Measurements from ENCODE around the gene UBE2E2.

DNA sequence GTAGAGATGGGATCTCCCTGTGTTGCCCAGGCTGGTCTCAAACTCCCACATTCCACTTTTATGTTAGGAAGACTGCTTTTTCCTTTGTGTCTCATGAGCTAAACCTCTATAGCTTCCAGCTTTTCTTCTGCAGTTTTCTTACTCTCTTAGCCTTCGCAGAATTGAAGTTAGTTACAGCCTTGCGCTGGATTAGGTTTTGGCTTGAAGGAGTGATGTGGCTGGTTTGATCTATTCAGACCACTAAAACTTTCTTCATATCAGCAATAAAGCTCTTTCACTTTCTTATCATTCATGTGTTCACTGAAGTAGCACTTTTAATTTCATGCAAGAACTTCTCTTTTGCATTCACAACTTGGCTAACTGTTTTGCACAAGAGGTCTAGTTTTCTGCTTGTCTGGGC is 254.6 kb downstream of the UBE2E2 start:
- TF ChIP-seq EZH2phosphoT487 (IDR thresholded peaks at IDR 0.05; ENCODE audit: insufficient read depth, low read depth) (no peak), EZH2 (IDR thresholded peaks at IDR 0.05; ENCODE audit: insufficient read depth, poor library complexity, severe bottlenecking) (no peak)
